ENCODE measurements around the gene SPIRE1. TPM values are rescaled to one million over a fixed set of nuclear protein-coding genes. Genes with fewer than 3 reads are reported as not detected.

The SPIRE1 gene
- total and polyA plus RNA-seq, 4 donors, result 0.29 to 5.7 (median 3.2) TPM

DNA sequence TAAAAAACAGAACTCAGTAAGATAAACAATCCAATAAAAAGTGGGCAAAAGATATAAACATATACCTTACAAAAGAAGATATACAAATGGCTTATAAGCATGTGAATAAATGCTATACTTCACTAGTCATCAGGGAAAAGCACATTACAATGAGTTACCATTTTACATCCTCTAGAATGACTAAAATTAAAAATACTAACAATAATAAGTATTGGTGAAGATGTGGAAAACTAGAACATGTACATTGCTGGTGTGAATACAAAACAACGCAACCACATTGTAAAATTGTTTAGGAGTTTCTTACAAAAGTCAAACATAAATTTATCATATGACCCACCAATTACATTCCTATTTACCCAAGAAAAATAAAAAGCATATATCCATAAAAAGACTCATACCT lies 80.1 kb downstream of the SPIRE1 start:
- WGBS, result 100% methylated on average over 1 of the region's 1 CpG
- Histone ChIP-seq H3K4me3 (ENCODE audit: low read depth in 1 of 3, low read length in 3 of 3) (no peak overlapping the region), H3K27ac (ENCODE audit: low read depth in 1 of 2, low read length in 2 of 2) (no peak overlapping the region), H3K36me3 (ENCODE audit: control insufficient read depth in 4 of 4, insufficient read depth in 3 of 4, low read depth in 1 of 4, low read length in 3 of 4) (no peaks in the 10 kb centered on the region), H3K9me3 (ENCODE audit: control insufficient read depth in 4 of 4, low read length in 3 of 4) (no peaks in the 10 kb centered on the region), H3K4me1 (ENCODE audit: control insufficient read depth in 4 of 4, insufficient read depth in 4 of 4, low read length in 3 of 4) (peaks cover 0 to 11% (median 2%) of the 10 kb centered on the region in 4 donors), H3K27me3 (ENCODE audit: control insufficient read depth in 4 of 4, insufficient read depth in 4 of 4, low read length in 3 of 4) (no peaks in the 10 kb centered on the region), H3K9ac (ENCODE audit: low read depth in 1 of 2, low read length in 2 of 2) (no peak overlapping the region)
- TF ChIP-seq HNF4A (conservative IDR thresholded peaks at IDR 0.05), result no peak
- no peak for TF ChIP-seq EGR1 (IDR thresholded peaks at IDR 0.05; ENCODE audit: low read depth in 2 of 2)
- TF ChIP-seq HNF4G (IDR thresholded peaks at IDR 0.05), result no peak
- TF ChIP-seq, protein P1, sequence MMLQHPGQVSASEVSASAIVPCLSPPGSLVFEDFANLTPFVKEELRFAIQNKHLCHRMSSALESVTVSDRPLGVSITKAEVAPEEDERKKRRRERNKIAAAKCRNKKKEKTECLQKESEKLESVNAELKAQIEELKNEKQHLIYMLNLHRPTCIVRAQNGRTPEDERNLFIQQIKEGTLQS (IDR thresholded peaks at IDR 0.05), result no peak
- no peak for TF ChIP-seq YY1 (IDR thresholded peaks at IDR 0.05)
- no peak for TF ChIP-seq RXRA (IDR thresholded peaks at IDR 0.05)
- no peak for TF ChIP-seq TAF1 (conservative IDR thresholded peaks at IDR 0.05)
- no peak for TF ChIP-seq FOXA2 (IDR thresholded peaks at IDR 0.05)
- no peak for TF ChIP-seq SP1 (IDR thresholded peaks at IDR 0.05)
- no peak for TF ChIP-seq GABPA (IDR thresholded peaks at IDR 0.05 in 1 of 2, conservative IDR thresholded peaks at IDR 0.05 in 1 of 2)
- no peak for TF ChIP-seq JUND (IDR thresholded peaks at IDR 0.05)
- no peak for TF ChIP-seq RAD21 (IDR thresholded peaks at IDR 0.05)
- no peak for TF ChIP-seq FOXA1 (IDR thresholded peaks at IDR 0.05)
- TF ChIP-seq, protein P2, sequence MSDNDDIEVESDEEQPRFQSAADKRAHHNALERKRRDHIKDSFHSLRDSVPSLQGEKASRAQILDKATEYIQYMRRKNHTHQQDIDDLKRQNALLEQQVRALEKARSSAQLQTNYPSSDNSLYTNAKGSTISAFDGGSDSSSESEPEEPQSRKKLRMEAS (IDR thresholded peaks at IDR 0.05), result no peak
- no peak for DNase-seq (ENCODE audit: low spot score)

DNA sequence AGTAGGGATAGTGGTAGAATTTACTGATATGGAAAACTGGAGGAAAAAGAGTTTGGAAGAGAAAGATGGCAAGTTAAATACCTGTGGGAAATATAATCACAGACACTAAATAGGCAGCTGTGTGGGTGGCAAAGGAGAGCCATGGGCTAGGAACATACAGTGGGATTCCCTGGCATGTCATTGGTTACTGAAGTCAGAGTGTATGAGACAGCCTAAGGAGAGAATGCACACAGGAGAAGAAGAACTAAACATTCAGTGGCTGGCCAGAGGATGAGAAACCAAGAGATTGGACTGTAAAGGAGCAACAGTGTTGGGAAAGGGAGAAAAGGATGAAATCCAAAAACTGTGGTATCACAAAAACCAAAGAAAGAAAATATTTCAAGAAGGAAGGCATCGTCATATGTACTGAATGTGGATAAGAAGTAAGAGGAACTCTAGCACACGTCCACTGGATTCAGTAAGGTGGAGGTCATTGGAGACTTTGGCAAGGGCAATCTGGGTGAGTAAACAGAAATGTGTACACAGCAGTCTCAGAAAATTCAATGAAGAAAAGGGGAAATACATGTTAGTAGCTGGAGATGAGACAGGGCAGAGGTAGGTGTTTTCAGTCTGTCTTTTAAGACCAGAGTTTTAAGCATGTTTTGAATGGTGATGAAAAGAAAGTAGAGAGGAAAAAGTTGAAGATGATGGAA lies 83.3 kb downstream of the SPIRE1 start:
- 27% methylated on average over 2 of the region's 2 CpGs for WGBS
- H3K27ac ChIP-seq (ENCODE audit: low read depth in 1 of 2, low read length in 2 of 2), result no peak overlapping the region
- no peak for DNase-seq (ENCODE audit: low spot score)
- peaks cover 0 to 11% (median 2%) of the 10 kb centered on the region in 4 donors for H3K4me1 ChIP-seq (ENCODE audit: control insufficient read depth in 4 of 4, insufficient read depth in 4 of 4, low read length in 3 of 4)
- TF ChIP-seq, protein P3, sequence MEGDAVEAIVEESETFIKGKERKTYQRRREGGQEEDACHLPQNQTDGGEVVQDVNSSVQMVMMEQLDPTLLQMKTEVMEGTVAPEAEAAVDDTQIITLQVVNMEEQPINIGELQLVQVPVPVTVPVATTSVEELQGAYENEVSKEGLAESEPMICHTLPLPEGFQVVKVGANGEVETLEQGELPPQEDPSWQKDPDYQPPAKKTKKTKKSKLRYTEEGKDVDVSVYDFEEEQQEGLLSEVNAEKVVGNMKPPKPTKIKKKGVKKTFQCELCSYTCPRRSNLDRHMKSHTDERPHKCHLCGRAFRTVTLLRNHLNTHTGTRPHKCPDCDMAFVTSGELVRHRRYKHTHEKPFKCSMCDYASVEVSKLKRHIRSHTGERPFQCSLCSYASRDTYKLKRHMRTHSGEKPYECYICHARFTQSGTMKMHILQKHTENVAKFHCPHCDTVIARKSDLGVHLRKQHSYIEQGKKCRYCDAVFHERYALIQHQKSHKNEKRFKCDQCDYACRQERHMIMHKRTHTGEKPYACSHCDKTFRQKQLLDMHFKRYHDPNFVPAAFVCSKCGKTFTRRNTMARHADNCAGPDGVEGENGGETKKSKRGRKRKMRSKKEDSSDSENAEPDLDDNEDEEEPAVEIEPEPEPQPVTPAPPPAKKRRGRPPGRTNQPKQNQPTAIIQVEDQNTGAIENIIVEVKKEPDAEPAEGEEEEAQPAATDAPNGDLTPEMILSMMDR (IDR thresholded peaks at IDR 0.05; ENCODE audit: low read depth, low read length, missing input control), result no peak
- TF ChIP-seq YY1 (IDR thresholded peaks at IDR 0.05), result no peak
- no peak for TF ChIP-seq NR2F2 (IDR thresholded peaks at IDR 0.05)
- no peak for TF ChIP-seq EGR1 (IDR thresholded peaks at IDR 0.05; ENCODE audit: low read depth in 2 of 2)
- peak in 1 of 2 donors; percentile 60 for TF ChIP-seq RXRA (IDR thresholded peaks at IDR 0.05)
- TF ChIP-seq, protein P4, sequence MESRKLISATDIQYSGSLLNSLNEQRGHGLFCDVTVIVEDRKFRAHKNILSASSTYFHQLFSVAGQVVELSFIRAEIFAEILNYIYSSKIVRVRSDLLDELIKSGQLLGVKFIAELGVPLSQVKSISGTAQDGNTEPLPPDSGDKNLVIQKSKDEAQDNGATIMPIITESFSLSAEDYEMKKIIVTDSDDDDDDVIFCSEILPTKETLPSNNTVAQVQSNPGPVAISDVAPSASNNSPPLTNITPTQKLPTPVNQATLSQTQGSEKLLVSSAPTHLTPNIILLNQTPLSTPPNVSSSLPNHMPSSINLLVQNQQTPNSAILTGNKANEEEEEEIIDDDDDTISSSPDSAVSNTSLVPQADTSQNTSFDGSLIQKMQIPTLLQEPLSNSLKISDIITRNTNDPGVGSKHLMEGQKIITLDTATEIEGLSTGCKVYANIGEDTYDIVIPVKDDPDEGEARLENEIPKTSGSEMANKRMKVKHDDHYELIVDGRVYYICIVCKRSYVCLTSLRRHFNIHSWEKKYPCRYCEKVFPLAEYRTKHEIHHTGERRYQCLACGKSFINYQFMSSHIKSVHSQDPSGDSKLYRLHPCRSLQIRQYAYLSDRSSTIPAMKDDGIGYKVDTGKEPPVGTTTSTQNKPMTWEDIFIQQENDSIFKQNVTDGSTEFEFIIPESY (IDR thresholded peaks at IDR 0.05), result no peak
- TF ChIP-seq RAD21 (IDR thresholded peaks at IDR 0.05), result no peak
- TF ChIP-seq GABPA (IDR thresholded peaks at IDR 0.05 in 1 of 2, conservative IDR thresholded peaks at IDR 0.05 in 1 of 2), result no peak
- TF ChIP-seq, protein P5, sequence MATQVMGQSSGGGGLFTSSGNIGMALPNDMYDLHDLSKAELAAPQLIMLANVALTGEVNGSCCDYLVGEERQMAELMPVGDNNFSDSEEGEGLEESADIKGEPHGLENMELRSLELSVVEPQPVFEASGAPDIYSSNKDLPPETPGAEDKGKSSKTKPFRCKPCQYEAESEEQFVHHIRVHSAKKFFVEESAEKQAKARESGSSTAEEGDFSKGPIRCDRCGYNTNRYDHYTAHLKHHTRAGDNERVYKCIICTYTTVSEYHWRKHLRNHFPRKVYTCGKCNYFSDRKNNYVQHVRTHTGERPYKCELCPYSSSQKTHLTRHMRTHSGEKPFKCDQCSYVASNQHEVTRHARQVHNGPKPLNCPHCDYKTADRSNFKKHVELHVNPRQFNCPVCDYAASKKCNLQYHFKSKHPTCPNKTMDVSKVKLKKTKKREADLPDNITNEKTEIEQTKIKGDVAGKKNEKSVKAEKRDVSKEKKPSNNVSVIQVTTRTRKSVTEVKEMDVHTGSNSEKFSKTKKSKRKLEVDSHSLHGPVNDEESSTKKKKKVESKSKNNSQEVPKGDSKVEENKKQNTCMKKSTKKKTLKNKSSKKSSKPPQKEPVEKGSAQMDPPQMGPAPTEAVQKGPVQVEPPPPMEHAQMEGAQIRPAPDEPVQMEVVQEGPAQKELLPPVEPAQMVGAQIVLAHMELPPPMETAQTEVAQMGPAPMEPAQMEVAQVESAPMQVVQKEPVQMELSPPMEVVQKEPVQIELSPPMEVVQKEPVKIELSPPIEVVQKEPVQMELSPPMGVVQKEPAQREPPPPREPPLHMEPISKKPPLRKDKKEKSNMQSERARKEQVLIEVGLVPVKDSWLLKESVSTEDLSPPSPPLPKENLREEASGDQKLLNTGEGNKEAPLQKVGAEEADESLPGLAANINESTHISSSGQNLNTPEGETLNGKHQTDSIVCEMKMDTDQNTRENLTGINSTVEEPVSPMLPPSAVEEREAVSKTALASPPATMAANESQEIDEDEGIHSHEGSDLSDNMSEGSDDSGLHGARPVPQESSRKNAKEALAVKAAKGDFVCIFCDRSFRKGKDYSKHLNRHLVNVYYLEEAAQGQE (IDR thresholded peaks at IDR 0.05), result no peak
- TF ChIP-seq FOXA2 (IDR thresholded peaks at IDR 0.05), result peak; percentile 66
- TF ChIP-seq, protein P1 (IDR thresholded peaks at IDR 0.05), result no peak
- no peak for TF ChIP-seq JUND (IDR thresholded peaks at IDR 0.05)
- no peak for TF ChIP-seq SP1 (IDR thresholded peaks at IDR 0.05)
- TF ChIP-seq FOXA1 (IDR thresholded peaks at IDR 0.05), result no peak
- peak in 1 of 2 donors; percentile 31 for TF ChIP-seq HNF4A (conservative IDR thresholded peaks at IDR 0.05)
- no peak for TF ChIP-seq HNF4G (IDR thresholded peaks at IDR 0.05)
- TF ChIP-seq TAF1 (conservative IDR thresholded peaks at IDR 0.05), result no peak
- TF ChIP-seq, protein P2 (IDR thresholded peaks at IDR 0.05), result no peak
- H3K9ac ChIP-seq (ENCODE audit: low read depth in 1 of 2, low read length in 2 of 2), result no peak overlapping the region
- no peaks in the 10 kb centered on the region for H3K27me3 ChIP-seq (ENCODE audit: control insufficient read depth in 4 of 4, insufficient read depth in 4 of 4, low read length in 3 of 4)
- no peak overlapping the region for H3K4me3 ChIP-seq (ENCODE audit: low read depth in 1 of 3, low read length in 3 of 3)
- H3K36me3 ChIP-seq (ENCODE audit: control insufficient read depth in 4 of 4, insufficient read depth in 3 of 4, low read depth in 1 of 4, low read length in 3 of 4), result no peaks in the 10 kb centered on the region
- no peaks in the 10 kb centered on the region for H3K9me3 ChIP-seq (ENCODE audit: control insufficient read depth in 4 of 4, low read length in 3 of 4)
